ENCODE results near the gene DNAH10.

DNA sequence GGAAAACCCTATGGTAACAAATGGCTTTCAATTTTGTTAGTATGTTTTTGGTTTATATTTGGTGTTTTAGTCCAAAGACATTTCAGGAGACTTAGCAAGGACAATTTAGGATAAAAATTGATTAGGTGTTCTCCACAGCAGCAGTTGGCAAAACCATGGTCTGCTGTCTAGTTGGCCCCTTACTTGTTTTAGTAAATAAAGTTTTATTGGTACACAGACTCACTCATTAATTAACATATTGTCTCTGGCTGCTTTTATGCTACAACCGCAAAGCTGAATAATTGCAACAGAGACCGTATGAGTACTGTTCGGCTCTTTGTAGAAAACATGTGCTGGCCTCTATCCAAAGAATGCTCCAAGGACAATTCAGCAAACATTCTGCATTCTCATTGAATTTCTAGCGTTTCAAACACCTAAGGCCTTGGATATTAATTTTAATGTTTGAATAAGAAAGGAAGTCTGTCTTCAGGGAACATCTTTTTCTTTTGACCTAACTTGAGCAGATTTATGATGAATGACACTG lies 132.8 kb downstream of the DNAH10 start:
- no peak for TF ChIP-seq CTCF (IDR thresholded peaks at IDR 0.05)
- no peak for TF ChIP-seq POLR2A (IDR thresholded peaks at IDR 0.05)
- TF ChIP-seq EP300 (IDR thresholded peaks at IDR 0.05), result no peak
